ENCODE results near the gene IFT20.

Gene IFT20, protein sequence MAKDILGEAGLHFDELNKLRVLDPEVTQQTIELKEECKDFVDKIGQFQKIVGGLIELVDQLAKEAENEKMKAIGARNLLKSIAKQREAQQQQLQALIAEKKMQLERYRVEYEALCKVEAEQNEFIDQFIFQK

GRCh38 chr17:28335201-28335958 lies at the start of gene IFT20, which contains the start of gene TNFAIP1:
IFT20 (minus strand) TSS chr17:28335472; CDS start chr17:28331985, 3,487 bp downstream.
TNFAIP1 (plus strand) TSS chr17:28335761; CDS start chr17:28339522, 3,761 bp downstream.
- Mint-ChIP-seq H3K4me3 (peak within 1 kb of the TSS; percentile 97), H3K27ac (peak within 1 kb of the TSS; percentile 96), H3K4me1 (ENCODE audit: low read depth) (peaks cover 39% of the 10 kb centered on the region), H3K9me3 (no peaks in the 10 kb centered on the region), H3K36me3 (ENCODE audit: low read depth) (peaks cover 5% of the 10 kb centered on the region), H3K27me3 (ENCODE audit: low read depth) (no peaks in the 10 kb centered on the region)

DNA sequence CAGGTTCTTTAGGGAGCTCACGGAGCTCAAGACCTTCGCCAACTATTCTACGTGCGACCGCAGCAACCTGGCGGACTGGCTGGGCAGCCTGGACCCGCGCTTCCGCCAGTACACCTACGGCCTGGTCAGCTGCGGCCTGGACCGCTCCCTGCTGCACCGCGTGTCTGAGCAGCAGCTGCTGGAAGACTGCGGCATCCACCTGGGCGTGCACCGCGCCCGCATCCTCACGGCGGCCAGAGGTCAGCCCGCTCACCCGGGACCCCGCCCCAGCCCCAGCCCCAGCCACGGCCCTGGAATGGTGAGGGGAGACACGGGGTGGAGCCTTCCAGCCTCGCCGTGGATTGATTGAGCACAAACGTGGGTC lies 49.7 kb upstream of the IFT20 start:
- peaks cover 17% of the 10 kb centered on the region for H3K27me3 Mint-ChIP-seq (ENCODE audit: low read depth)
- H3K9me3 Mint-ChIP-seq, result no peaks in the 10 kb centered on the region
- peak overlapping the region; percentile 80 for H3K27ac Mint-ChIP-seq
- H3K4me3 Mint-ChIP-seq, result peak overlapping the region; percentile 84
- peaks cover 19% of the 10 kb centered on the region for H3K36me3 Mint-ChIP-seq (ENCODE audit: low read depth)
- H3K4me1 Mint-ChIP-seq (ENCODE audit: low read depth), result peaks cover 22% of the 10 kb centered on the region

GRCh38 chr17:28384281-28385036 lies 49.2 kb upstream of the IFT20 start:
- H3K4me3 Mint-ChIP-seq, result peak overlapping the region; percentile 84
- peaks cover 18% of the 10 kb centered on the region for H3K27me3 Mint-ChIP-seq (ENCODE audit: low read depth)
- H3K4me1 Mint-ChIP-seq (ENCODE audit: low read depth), result peaks cover 22% of the 10 kb centered on the region
- peak overlapping the region; percentile 80 for H3K27ac Mint-ChIP-seq
- H3K9me3 Mint-ChIP-seq, result no peaks in the 10 kb centered on the region
- peaks cover 15% of the 10 kb centered on the region for H3K36me3 Mint-ChIP-seq (ENCODE audit: low read depth)

GRCh38 chr17:28381141-28381825 lies 46.0 kb upstream of the IFT20 start:
- Mint-ChIP-seq H3K36me3 (ENCODE audit: low read depth) (peaks cover 11% of the 10 kb centered on the region), H3K9me3 (no peaks in the 10 kb centered on the region), H3K27me3 (ENCODE audit: low read depth) (peaks cover 18% of the 10 kb centered on the region), H3K27ac (no peak overlapping the region), H3K4me1 (ENCODE audit: low read depth) (peaks cover 22% of the 10 kb centered on the region), H3K4me3 (peak overlapping the region; percentile 30)

- Mint-ChIP-seq H3K36me3 (ENCODE audit: low read depth) (peaks cover 11% of the 10 kb centered on the region), H3K9me3 (no peaks in the 10 kb centered on the region), H3K27me3 (ENCODE audit: low read depth) (peaks cover 18% of the 10 kb centered on the region), H3K27ac (no peak overlapping the region), H3K4me1 (ENCODE audit: low read depth) (peaks cover 17% of the 10 kb centered on the region), H3K4me3 (no peak overlapping the region)
These were observed 44.8 kb upstream of the IFT20 start for GRCh38 chr17:28379814-28380801.

DNA sequence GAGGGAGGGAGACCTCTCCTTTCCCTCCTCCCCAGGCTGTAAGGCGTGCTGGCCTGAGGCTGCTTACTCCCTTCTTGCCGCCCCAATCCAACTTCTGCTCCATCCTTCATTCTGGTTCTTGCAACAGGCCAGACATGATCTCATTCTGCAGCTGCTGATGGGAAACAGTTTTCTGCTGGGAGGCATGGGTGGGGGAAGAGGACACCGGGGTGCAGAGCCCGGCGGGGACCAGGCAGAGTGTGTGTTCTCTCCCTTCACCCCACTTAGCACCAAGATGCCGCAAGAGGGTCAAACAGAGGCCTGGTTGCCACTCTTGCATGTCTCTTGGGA lies 37.6 kb upstream of the IFT20 start:
- H3K4me3 Mint-ChIP-seq, result peak overlapping the region; percentile 87
- H3K9me3 Mint-ChIP-seq, result no peaks in the 10 kb centered on the region
- peak overlapping the region; percentile 67 for H3K27ac Mint-ChIP-seq
- peaks cover 14% of the 10 kb centered on the region for H3K4me1 Mint-ChIP-seq (ENCODE audit: low read depth)
- no peaks in the 10 kb centered on the region for H3K27me3 Mint-ChIP-seq (ENCODE audit: low read depth)
- peaks cover 5% of the 10 kb centered on the region for H3K36me3 Mint-ChIP-seq (ENCODE audit: low read depth)

DNA sequence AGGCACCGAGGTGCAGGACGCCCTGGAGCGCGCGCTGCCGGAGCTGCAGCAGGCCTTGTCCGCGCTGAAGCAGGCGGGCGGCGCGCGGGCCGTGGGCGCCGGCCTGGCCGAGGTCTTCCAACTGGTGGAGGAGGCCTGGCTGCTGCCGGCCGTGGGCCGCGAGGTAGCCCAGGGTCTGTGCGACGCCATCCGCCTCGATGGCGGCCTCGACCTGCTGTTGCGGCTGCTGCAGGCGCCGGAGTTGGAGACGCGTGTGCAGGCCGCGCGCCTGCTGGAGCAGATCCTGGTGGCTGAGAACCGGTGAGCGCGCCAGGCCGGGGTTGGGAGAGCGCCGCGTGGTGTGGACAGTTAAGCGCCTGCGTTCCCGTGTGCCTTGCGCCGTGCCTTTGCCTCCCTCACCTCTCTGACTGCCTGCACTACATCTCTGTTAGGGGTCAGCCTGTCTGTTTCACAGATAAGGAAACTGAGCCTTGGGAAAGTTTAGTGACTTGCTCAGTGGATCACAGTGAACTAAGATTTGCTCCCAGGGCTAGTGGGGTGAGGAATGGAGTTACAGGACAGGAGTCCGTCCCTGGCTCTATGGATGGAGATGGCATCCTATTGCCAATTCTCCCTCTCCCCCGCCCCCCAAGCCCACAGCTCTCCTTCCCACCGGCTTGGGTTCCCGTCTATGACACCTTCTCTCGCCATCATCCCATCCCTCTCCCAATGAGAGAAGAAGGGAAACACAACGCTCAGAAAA lies 37.1 kb upstream of the IFT20 start:
- no peaks in the 10 kb centered on the region for H3K27me3 Mint-ChIP-seq (ENCODE audit: low read depth)
- peak overlapping the region; percentile 87 for H3K4me3 Mint-ChIP-seq
- no peaks in the 10 kb centered on the region for H3K9me3 Mint-ChIP-seq
- H3K27ac Mint-ChIP-seq, result peak overlapping the region; percentile 67
- H3K36me3 Mint-ChIP-seq (ENCODE audit: low read depth), result peaks cover 5% of the 10 kb centered on the region
- H3K4me1 Mint-ChIP-seq (ENCODE audit: low read depth), result peaks cover 14% of the 10 kb centered on the region

GRCh38 chr17:28371245-28372202 lies 36.3 kb upstream of the IFT20 start, which contains the start of gene SARM1:
SARM1 (plus strand) TSS chr17:28371694; CDS start chr17:28372033, 339 bp downstream.
- Mint-ChIP-seq H3K36me3 (ENCODE audit: low read depth) (peaks cover 5% of the 10 kb centered on the region), H3K4me1 (ENCODE audit: low read depth) (peaks cover 14% of the 10 kb centered on the region), H3K9me3 (no peaks in the 10 kb centered on the region), H3K27ac (peak within 1 kb of the TSS; percentile 90), H3K4me3 (peak within 1 kb of the TSS; percentile 93), H3K27me3 (ENCODE audit: low read depth) (no peaks in the 10 kb centered on the region)

DNA sequence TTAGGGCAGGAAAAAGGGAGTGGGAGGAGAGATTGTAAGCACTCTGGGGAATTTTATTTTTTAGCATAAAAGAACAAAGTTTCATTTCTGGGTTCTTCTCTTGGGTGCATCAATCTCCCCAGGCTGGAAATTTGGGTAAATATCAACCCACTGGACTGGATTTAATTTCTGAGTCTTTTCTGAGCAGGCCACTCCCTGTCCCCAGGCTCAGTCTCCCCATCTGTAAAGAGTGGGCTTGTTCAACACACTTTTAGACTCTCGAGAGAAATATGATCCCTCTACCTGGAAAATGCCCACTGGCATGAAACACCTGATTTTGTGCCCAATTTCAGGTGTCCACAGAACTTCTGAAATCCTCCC lies 35.5 kb upstream of the IFT20 start:
- Mint-ChIP-seq H3K27ac (no peak overlapping the region), H3K9me3 (no peaks in the 10 kb centered on the region), H3K36me3 (ENCODE audit: low read depth) (peaks cover 5% of the 10 kb centered on the region), H3K27me3 (ENCODE audit: low read depth) (no peaks in the 10 kb centered on the region), H3K4me1 (ENCODE audit: low read depth) (peaks cover 14% of the 10 kb centered on the region), H3K4me3 (peak overlapping the region; percentile 93)

DNA sequence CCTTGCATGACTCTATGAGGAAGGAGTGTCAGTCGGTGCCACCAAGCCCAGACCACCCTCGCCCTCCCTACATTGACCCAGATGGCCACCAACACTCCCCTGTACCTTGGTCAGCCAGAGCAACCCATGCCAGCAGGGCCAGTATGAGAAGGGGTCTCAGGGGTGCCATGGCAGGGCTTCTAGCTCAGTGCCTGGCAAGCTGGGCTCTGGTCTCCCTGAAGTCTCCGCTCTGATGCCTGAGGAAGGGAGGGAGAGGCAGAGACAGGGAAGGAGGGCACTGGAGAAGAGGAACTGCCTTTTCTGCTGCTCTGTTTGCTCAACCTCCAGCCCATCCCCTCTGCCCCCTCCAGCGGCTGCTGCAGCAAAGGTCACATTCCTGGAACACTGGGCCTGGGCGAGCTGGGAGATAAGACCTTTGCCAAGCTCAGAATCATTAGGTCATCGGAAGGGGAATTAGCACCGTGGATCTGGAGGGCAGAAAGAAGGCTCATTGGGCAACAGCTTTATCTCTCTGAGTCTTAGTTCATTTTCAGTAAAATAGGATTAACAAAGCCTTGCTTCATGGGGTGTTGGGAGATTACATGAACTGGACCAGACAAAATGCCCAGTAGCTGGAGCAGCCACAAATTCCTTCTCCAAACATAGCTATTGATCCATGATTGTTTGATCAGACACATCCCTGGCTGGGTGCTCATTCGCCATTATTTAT lies 34.9 kb upstream of the IFT20 start, which contains the start of gene VTN:
VTN (minus strand) TSS at position 273 of the 709 bp plus-strand sequence; CDS start at position 169, 104 bp downstream.
- Mint-ChIP-seq H3K27ac (peak within 1 kb of the TSS; percentile 90), H3K27me3 (ENCODE audit: low read depth) (no peaks in the 10 kb centered on the region), H3K4me1 (ENCODE audit: low read depth) (peaks cover 14% of the 10 kb centered on the region), H3K9me3 (no peaks in the 10 kb centered on the region), H3K4me3 (peak within 1 kb of the TSS; percentile 93), H3K36me3 (ENCODE audit: low read depth) (peaks cover 5% of the 10 kb centered on the region)

DNA sequence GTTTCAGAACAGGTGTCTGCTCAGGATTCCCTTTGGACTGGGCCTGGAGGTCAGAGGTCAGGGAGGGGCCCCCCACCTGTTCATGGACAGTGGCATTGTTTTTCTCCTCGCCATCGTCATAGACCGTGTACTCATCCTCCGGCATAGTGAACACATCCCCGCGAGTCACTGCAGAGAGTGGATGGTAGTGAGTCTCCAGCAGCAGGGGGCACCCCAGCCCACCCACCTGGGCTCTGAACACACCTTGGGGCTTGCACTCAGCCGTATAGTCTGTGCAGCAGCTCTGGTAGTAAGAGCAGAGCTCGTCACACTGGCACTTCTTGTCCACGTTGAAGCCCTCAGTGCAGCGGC lies 34.4 kb upstream of the IFT20 start:
- H3K9me3 Mint-ChIP-seq, result no peaks in the 10 kb centered on the region
- H3K27me3 Mint-ChIP-seq (ENCODE audit: low read depth), result no peaks in the 10 kb centered on the region
- peaks cover 14% of the 10 kb centered on the region for H3K4me1 Mint-ChIP-seq (ENCODE audit: low read depth)
- H3K4me3 Mint-ChIP-seq, result no peak overlapping the region
- peaks cover 5% of the 10 kb centered on the region for H3K36me3 Mint-ChIP-seq (ENCODE audit: low read depth)
- no peak overlapping the region for H3K27ac Mint-ChIP-seq

Data from T-helper 1 cell treated with Interleukin-12 subunit alpha and Interleukin-12 subunit beta and Interleukin-4 antibody, amounts not matched to agents 30 μg/mL and 1 μg/mL, for 36 hours (primary cell).